ENCODE data around the gene DIAPH1.

Gene DIAPH1

GRCh38 chr5:141483902-141484301, 134.9 kb downstream of the DIAPH1 start:
- H4K20me1 ChIP-seq (ENCODE audit: insufficient read depth, low read length): no peaks in the 10 kb centered on the region
- H3K9me3 ChIP-seq (replicated peaks; ENCODE audit: insufficient read depth, low read length): no peaks in the 10 kb centered on the region
- no peaks in the 10 kb centered on the region for H3K79me2 ChIP-seq (ENCODE audit: low read length)
- no peaks in the 10 kb centered on the region for H3K36me3 ChIP-seq (replicated peaks; ENCODE audit: insufficient read depth, low read length)
- DNase-seq: no peak
- H2AFZ ChIP-seq (ENCODE audit: low read length): no peak overlapping the region
- H3F3A ChIP-seq (ENCODE audit: insufficient read depth, low read length): no peaks in the 10 kb centered on the region
- H3K4me1 ChIP-seq (ENCODE audit: low read length): no peaks in the 10 kb centered on the region
- H3K27ac ChIP-seq (ENCODE audit: low read length): no peak overlapping the region
- no peak for TF ChIP-seq EZH2 (optimal IDR thresholded peaks at IDR 0.05; ENCODE audit: low read depth, low read length)
- TF ChIP-seq EZH2phosphoT487 (IDR thresholded peaks at IDR 0.05; ENCODE audit: low read length): no peak
- no peaks in the 10 kb centered on the region for H3K9me2 ChIP-seq (replicated peaks; ENCODE audit: insufficient read depth, low read length)
- no peak overlapping the region for H3K4me3 ChIP-seq (ENCODE audit: low read length)
- no peak overlapping the region for H3K9ac ChIP-seq (ENCODE audit: low read length)
- H3K27me3 ChIP-seq (replicated peaks; ENCODE audit: insufficient read depth, low read length): no peaks in the 10 kb centered on the region
- H3K4me2 ChIP-seq (ENCODE audit: low read depth, low read length): no peak overlapping the region

GRCh38 chr5:141479776-141480175, 139.0 kb downstream of the DIAPH1 start:
- Histone ChIP-seq H3F3A (ENCODE audit: insufficient read depth, low read length) (no peaks in the 10 kb centered on the region), H3K27me3 (replicated peaks; ENCODE audit: insufficient read depth, low read length) (no peaks in the 10 kb centered on the region), H3K27ac (ENCODE audit: low read length) (no peak overlapping the region), H3K36me3 (replicated peaks; ENCODE audit: insufficient read depth, low read length) (no peaks in the 10 kb centered on the region), H3K79me2 (ENCODE audit: low read length) (no peaks in the 10 kb centered on the region), H3K4me3 (ENCODE audit: low read length) (no peak overlapping the region), H2AFZ (ENCODE audit: low read length) (no peak overlapping the region), H3K9me2 (replicated peaks; ENCODE audit: insufficient read depth, low read length) (no peaks in the 10 kb centered on the region), H3K4me2 (ENCODE audit: low read depth, low read length) (no peak overlapping the region), H3K9me3 (replicated peaks; ENCODE audit: insufficient read depth, low read length) (no peaks in the 10 kb centered on the region), H3K9ac (ENCODE audit: low read length) (no peak overlapping the region), H3K4me1 (ENCODE audit: low read length) (peaks cover 5% of the 10 kb centered on the region), H4K20me1 (ENCODE audit: insufficient read depth, low read length) (no peaks in the 10 kb centered on the region)
- no peak for DNase-seq
- TF ChIP-seq EZH2 (optimal IDR thresholded peaks at IDR 0.05; ENCODE audit: low read depth, low read length) (no peak), EZH2phosphoT487 (IDR thresholded peaks at IDR 0.05; ENCODE audit: low read length) (no peak)

- no peaks in the 10 kb centered on the region for H3K36me3 ChIP-seq (replicated peaks; ENCODE audit: insufficient read depth, low read length)
- H4K20me1 ChIP-seq (ENCODE audit: insufficient read depth, low read length): no peaks in the 10 kb centered on the region
- H3K4me1 ChIP-seq (ENCODE audit: low read length): peaks cover 5% of the 10 kb centered on the region
- no peaks in the 10 kb centered on the region for H3K79me2 ChIP-seq (ENCODE audit: low read length)
- no peak overlapping the region for H2AFZ ChIP-seq (ENCODE audit: low read length)
- H3K4me3 ChIP-seq (ENCODE audit: low read length): no peak overlapping the region
- H3K9ac ChIP-seq (ENCODE audit: low read length): no peak overlapping the region
- H3F3A ChIP-seq (ENCODE audit: insufficient read depth, low read length): no peaks in the 10 kb centered on the region
- H3K9me3 ChIP-seq (replicated peaks; ENCODE audit: insufficient read depth, low read length): no peaks in the 10 kb centered on the region
- no peak for DNase-seq
- TF ChIP-seq EZH2phosphoT487 (IDR thresholded peaks at IDR 0.05; ENCODE audit: low read length) (no peak), CTCF (IDR thresholded peaks at IDR 0.05; ENCODE audit: low read length) (no peak), EZH2 (optimal IDR thresholded peaks at IDR 0.05; ENCODE audit: low read depth, low read length) (no peak)
- H3K9me2 ChIP-seq (replicated peaks; ENCODE audit: insufficient read depth, low read length): no peaks in the 10 kb centered on the region
- no peaks in the 10 kb centered on the region for H3K27me3 ChIP-seq (replicated peaks; ENCODE audit: insufficient read depth, low read length)
- no peak overlapping the region for H3K4me2 ChIP-seq (ENCODE audit: low read depth, low read length)
- H3K27ac ChIP-seq (ENCODE audit: low read length): no peak overlapping the region
Observed at GRCh38 chr5:141478321-141478945, 140.4 kb downstream of the DIAPH1 start.

GRCh38 chr5:141477815-141478214, 141.0 kb downstream of the DIAPH1 start:
- no peak for TF ChIP-seq EZH2phosphoT487 (IDR thresholded peaks at IDR 0.05; ENCODE audit: low read length)
- no peak for TF ChIP-seq EZH2 (optimal IDR thresholded peaks at IDR 0.05; ENCODE audit: low read depth, low read length)
- no peak for TF ChIP-seq CTCF (IDR thresholded peaks at IDR 0.05; ENCODE audit: low read length)
- no peak for DNase-seq
- no peaks in the 10 kb centered on the region for H3K27me3 ChIP-seq (replicated peaks; ENCODE audit: insufficient read depth, low read length)
- peaks cover 5% of the 10 kb centered on the region for H3K4me1 ChIP-seq (ENCODE audit: low read length)
- H3K4me2 ChIP-seq (ENCODE audit: low read depth, low read length): no peak overlapping the region
- no peaks in the 10 kb centered on the region for H3K9me3 ChIP-seq (replicated peaks; ENCODE audit: insufficient read depth, low read length)
- H3K9ac ChIP-seq (ENCODE audit: low read length): no peak overlapping the region
- H2AFZ ChIP-seq (ENCODE audit: low read length): no peak overlapping the region
- H3K36me3 ChIP-seq (replicated peaks; ENCODE audit: insufficient read depth, low read length): no peaks in the 10 kb centered on the region
- H3K9me2 ChIP-seq (replicated peaks; ENCODE audit: insufficient read depth, low read length): no peaks in the 10 kb centered on the region
- H3F3A ChIP-seq (ENCODE audit: insufficient read depth, low read length): no peaks in the 10 kb centered on the region
- H3K79me2 ChIP-seq (ENCODE audit: low read length): no peaks in the 10 kb centered on the region
- no peaks in the 10 kb centered on the region for H4K20me1 ChIP-seq (ENCODE audit: insufficient read depth, low read length)
- no peak overlapping the region for H3K27ac ChIP-seq (ENCODE audit: low read length)
- no peak overlapping the region for H3K4me3 ChIP-seq (ENCODE audit: low read length)
